Measurements from ENCODE around the gene BRAF.
"Not testable (repeated sequence)": the region's sequence is repeated elsewhere in the genome, so short reads cannot be mapped to it uniquely, and the experiment has no call there.

BRAF gene

DNA sequence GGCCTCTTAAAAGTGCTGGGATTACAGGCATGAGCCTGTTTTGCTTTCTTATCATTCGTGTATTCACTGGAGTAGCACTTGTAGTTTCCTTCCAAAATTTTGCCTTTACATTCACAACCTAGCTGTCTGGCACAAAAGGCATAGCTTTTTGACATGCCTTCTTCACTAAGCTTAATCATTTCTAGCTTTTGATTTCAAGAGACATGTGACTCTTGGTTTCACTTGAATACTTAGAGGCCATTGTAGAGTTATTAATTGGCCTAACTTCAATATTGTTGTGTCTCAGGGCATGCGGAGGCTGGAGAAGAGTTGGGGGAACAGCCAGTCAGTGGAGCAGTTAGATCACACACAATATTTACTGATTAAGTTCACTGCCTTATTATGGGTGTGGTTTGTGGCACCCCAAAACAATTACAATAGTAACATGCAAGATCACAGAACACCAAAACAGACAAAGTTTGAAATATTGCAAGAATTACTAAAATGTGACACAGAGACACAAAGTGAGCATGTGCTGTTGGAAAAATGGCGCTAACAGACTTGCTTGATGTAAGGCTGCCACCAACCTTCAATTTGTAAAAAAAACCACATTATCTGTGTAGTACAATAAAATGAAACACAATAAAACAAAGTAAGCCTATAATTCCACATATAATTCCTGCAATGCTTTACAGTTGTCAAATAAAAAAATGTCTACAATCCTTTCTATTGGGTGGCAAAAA is 43.1 kb downstream of the BRAF start:
- DNase-seq = no peak

DNA sequence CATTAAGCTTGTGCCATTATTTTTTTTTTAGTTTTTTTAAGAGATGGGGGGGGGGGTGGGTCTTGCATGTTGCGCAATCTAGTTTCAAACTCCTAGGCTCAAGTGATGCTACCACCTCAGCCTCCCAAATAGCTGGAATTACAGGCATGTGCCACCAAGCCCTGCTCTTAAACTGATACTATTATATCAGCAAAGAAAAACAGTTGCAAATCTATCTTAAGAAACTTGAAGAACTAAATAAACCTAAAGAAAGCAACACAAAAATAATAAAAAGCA is 47.5 kb downstream of the BRAF start:
- DNase-seq = no peak

DNA sequence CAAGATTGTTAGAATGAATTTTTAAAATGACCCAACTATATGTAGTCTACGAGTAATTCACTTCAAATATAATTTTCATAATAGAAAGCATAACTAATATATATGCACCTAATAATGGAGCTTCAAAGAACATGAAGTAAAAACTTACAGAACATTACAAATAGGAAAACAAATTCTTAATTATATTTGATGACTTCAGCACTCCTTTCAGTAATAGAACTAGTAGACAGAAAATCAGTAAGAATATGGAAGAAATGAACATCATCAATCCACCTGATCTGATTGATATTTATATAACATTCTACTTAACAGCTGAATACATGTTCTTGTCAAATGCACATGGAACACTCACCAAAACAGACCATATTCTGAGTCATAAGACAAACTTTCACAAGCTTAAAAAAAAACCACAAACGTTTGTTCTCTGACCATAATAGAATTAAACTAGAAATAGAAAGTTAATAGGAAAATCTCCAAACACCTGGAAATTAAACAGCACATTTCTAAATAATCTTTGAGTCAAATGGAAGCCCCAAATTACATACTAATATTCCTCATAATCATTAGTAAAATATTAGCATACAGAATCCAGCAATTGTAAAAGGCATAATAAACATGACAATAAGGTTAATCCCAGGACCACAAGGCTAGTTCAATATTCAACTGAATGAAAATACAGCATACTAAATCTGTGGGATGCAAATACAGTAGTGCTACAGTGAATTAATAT is 48.0 kb downstream of the BRAF start:
- no peak for DNase-seq

DNA sequence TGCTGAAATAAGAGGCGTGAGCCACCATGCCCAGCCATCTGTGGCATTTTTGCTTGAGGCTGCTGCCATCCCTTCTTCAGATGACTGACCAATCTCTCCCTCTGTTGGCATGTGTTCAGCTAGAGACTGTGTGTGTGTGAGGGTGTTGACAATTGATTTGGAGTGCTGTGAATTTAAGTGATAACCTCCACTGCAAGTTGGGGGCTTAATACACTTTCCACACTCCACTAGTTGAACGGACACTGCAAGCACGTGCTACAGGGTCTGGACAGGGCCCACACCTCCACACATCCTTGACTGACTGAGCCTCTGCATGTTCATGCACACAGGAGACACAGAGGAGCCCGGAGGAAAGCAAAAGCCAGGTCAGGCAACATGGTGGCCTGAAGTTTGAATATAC is 51.3 kb downstream of the BRAF start:
- no peak for DNase-seq

DNA sequence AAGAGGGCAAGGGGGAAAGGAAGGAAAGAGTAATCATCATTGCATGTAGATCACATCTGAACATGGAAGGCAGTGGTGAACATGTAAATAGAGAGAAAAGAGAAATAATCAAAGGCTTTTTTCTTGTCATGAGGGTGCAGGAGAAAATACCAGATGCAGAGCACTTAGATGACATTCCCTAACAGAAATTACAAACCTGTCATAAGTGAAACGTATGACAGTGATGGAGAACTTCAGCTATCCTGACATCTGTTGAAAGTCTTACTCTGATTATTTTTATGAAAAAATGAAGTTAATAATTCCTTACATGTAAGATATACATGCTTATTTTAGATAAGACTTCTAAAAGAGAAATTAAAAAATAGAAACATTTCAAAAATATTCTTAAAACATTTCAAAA is 54.7 kb downstream of the BRAF start:
- DNase-seq = no peak

DNA sequence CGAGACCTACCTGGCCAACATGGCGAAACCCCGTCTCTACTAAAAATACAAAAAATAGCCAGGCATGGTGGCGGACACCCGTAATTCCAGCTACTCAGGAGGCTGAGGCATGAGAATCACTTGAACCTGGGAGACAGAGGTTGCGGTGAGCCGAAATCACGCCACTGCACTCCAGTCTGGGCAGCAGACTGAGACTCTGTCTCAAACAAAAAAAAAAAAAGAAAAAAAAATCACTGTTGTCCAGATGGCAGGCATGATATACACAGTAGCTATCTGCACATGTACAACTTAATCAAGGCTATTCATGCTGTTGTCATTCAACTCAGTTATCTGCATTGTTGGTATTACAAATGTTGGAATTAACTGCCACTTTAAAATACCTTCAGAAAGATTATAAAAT is 55.3 kb downstream of the BRAF start:
- DNase-seq = no peak

DNA sequence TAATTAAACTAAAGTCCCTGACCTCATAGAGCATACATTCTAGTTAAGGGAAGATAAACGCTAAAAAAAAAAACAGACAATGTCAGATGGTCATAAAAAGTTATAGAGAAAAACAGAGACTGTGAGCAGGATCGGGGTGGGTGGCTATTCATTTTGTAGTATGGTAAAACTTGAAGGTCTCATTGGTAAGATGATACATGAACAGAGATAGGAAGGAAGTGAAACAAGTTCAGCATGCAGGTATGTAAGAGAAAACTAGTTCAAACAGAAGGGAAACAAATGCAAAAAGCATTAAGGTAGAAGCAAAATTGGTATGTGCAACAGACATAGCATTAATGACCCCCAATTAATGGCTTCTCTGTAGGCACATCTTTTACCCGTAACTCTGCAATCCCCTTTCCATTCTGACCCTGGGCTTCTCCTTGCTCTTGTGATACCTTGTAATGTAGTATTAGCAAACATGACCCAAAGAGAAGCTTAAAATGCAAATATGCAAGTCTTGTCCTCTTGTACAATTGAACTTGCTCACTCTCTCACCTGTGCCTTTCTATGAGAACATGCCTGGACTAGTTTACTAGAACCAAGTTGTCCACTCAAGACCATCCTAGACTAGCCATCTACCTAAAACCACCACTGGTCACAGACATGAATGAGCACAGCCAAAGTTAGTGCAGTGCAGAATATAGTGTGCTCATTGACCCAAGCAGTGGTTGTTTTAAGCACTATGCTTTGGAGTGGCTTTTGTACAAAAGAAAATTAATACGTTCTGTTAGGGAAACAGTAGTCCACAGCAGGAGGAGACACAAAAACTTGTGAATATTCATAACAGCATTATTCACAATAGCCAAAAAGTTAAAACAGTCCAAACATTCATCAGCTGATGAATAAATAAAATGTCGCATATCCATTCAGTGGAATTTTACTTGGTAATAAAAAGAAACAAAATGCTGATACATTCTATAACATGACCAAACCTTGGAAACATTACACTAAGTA is 57.0 kb downstream of the BRAF start:
- no peak for DNase-seq

DNA sequence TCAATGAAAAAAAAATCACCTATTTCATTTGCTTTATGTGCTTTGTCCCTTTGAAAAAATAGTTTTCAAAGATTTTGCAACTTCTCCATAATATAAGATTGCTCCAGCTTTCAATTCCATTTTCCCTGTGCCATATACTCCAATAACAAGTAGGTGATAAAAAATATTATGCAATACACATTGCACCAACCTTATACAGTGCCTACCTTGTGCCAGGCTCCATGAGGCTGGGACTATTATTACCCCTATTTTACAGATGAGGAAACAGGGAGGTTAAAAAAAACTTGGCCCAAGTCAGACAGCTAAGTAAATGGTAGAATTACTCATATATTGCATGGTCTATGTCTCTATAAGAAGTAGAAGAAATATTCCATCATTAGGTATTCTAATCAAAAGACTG is 57.8 kb downstream of the BRAF start:
- no peak for DNase-seq

DNA sequence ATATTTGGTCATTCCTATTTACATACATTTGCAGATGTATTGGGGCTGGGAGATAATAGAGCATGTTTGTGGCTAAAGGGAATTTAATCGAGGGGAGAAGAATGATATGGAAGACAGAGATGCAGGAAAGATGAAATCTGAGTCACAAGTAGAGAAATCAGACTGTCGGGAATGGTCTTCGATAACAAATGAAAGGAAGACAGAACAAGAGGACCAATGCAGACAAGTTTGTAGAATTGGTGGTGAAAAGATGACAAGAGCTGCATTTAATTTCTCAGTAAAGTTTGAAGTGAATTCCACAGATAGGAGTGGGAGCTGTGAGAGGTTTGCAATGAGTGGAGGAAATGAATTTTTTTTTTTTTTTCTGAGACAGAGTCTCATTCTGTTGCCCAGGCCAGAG is 60.0 kb downstream of the BRAF start:
- DNase-seq = no peak

DNA sequence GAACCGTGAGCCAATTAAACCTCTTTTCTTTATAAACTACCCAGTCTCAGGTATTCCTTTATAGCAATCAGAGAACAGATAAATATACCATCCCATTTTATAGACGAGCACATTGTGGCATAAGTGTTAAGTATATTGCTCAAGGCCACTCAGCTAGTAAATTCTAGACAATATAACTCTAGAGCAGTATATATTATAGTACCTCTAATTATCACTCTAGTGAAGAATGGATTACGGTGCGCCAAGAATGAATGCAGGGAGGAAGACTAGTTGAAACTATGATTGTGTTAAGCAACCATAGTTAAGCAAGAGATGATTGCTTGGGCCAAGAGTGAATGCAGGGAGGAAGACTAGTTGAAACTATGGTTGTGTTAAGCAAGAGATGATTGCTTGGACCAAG is 60.9 kb downstream of the BRAF start:
- DNase-seq = no peak

DNA sequence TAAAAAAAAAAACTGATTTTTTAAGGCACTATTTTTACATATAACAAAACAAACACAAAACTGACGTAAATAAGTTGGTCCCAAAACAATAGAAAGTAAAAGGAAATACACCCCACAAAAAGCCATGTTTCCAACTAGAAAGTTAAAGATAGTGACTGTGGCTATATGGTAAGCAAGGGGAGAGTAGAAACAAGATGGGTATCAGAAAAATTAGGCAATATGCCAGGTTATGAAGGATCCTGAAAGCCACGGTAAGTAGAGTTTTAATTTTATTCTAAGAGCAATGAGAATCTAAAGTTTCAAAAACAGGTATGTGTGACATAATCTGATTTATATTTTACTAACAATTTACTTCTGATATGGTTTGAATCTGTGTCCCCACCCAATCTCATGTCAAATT is 61.5 kb downstream of the BRAF start:
- DNase-seq = no peak

DNA sequence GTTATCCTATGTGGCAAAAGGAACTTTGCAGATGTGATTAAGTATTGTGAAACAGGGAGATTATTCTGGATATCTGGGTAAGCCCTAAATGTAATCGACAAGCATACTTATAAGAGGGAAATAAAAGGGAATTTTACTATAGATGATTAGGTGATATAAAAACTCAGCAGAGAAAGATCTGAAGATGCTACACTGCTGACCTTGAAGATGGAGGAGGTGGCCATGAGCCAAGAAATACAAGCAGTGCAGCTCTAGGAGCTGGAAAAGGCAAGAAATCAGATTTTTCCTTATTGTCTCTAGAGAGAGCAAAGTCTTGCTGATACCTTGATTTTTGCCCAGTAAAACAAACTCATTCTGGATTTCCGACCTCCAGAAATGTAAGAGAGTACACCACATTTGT is 67.7 kb downstream of the BRAF start:
- no peak for DNase-seq

DNA sequence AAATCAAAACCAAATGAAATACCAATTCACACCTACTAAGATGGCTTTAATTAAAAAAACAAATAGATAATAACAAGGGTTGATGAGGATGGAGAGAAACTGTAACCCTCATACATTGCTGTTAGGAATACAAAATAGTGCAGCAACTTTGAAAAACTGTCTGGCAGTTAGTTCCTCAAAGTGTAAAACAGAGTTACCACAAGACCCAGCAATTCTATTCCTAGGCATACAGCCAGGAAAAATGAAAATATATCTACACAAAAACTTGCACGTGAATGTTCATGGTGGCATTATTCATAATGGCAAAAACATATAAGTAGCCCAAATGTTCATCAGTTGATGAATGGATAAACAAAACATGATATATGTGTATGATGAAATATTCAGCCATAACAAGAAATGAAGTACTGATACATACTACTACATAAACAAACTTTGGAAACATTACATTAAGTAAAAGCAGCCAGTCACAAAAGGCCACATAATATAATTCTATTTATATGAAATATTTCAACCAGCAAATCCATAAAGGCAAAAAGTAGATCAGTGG is 83.5 kb downstream of the BRAF start:
- no peak for DNase-seq

DNA sequence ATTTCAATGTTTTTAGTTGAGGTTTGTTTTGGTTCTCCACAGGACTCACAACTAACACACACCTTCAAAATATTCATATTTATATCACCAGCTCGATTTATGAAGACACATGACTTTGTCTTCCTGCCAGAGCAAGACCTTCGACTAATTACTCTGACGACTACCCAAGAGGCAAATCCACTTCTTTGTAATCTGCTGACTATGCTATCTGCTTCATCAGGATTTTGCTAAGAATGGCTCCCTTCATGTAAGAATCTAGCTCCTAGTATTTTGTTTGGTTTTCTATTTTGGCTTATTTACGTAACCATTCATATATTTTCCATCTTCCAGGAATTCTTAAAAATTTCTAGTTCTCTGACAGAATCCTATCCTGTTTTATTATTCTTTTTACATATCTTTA is 93.0 kb downstream of the BRAF start:
- DNase-seq = no peak

DNA sequence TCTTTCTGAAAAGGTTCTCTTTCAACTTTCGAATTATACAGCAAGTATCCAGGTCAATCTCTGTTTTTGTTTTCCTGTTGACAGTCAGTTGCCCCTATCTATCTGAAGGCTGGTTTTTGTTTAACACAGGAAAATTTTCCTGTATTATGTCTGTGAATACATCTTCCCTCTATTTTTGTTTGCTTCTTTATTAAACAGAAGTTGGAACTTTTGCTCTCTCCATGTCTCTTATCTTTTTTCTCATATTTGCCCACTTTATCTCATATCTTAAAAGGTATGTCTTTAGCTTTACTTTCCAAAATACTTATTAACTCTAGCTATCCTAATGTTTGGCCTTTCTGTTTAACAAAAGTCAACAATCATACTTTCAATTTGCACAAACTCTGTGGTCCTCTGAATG is 95.0 kb downstream of the BRAF start:
- DNase-seq = no peak

DNA sequence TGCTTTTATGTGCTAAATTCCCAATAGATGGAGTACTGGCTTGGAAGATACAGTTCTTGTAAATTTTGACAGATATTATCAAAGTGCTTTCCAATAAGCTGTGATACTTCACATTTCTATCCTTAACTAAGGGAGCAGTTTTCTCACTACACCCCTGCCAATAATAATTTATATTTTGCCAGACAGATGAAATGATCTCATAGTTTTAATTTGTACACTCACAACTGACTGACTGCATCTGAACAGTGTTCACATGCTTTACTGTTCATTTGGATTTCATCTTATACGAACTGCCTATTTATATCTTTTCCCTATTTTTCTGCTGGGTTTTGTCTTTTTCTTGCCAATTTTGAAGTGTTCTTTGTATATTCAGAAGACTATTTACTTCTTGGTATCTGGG is 96.0 kb downstream of the BRAF start:
- no peak for DNase-seq

DNA sequence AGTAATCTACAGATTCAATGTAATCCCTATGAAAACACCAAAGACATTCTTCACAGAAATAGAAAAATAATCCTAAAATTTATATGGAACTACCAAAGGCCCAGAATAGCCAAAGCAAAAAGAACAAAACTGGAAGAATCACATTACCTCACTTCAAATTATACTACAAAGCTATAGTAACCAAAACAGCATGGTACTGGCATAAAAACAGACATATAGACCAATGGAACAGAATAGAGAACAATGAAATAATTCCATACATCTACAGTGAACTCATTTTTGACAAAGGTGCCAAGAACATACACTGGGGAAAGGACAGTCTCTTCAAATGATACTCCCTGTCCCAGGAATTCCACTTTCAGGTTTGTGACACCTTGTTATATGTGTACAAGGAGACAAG is 107.3 kb downstream of the BRAF start:
- DNase-seq = not testable (repeated sequence)

DNA sequence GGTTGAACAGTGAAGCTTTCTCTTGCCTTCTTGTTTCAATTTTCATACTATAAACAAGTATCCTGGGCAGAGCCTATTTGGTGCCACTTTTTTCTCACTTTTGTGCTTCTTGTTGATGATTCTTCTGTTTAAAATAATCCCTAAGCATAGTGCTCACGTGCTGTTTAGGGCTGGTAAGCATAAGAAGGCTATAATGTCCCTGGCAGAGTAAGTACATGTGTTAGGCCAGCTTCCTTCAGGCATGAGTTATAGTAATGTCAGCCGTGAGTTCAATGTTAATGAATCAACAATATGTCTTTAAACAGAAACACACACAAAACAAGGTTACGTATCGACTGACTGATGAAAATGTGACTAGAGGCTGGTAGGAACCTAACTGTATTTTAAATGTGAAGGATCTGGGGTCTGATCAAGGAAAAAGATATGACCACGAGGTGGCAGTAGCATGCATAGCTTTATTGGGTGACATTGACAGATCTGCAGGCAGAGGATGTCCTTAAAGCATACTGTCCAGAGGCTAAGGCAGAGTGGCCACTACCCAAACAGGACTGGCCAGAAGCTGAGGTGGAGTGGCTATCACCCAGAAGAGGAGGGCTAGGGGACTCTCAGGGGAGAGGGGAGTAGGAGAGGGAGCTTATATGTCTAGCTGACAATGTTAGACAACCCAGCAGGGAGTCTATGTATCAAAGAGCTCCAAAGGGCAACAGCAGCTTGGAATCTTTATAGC is 113.7 kb downstream of the BRAF start:
- peak in 47 of 56 donors; percentile 1 to 84 (median 12) for DNase-seq

DNA sequence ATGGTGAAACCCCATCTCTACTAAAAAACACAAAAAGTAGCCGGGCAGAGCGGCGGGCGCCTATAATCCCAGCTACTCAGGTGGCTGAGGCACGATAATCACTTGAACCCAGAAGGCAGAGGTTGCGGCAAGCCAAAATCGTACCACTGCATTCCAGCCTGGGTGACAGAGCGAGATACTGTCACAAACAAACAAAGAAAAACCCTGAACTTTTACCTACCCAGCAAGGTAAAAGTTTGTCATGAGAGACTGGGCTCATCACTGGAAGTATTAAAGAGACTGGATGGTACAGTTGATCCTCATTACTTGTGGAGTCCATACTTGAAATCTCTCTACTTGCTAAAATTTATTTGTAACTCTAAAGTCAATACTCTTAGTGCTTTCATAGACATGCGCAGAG is 114.3 kb downstream of the BRAF start:
- DNase-seq = no peak

DNA sequence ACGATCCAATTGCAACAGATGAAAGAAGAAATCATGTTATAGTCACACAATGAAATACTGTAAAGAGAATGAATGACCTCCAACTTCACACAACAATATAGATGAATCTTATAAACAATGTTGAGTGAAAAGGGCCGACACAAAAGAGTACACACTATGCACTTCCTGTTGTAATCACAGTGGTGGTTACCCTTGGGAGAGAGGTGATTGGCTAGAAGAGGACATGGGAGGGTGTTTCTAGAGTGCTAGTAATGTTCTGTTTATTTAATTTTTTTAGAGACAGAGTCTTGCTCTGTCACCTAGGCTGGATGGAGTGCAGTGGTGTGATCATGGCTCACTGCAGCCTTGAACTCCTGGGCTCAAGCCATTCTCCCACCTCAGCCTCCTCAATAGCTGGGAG is 145.8 kb downstream of the BRAF start:
- DNase-seq = no peak

DNA sequence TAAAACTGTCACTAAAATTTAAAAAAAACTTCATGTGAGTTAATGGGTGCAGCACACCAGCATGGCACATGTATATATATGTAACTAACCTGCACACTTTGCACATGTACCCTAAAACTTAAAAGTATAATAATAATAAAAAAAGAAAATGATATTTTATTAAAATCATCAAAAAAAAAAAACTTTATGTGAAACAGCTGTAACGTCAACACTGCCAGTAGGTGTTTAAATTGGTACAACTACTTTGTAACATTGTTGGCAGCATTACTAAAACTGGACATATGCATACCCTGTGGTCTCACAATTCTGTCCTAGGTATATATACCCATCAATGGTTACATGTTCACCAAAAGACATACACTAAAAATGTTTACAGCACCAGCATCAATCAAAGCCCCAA is 146.2 kb downstream of the BRAF start:
- no peak for DNase-seq
